ENCODE results near the gene IPPK.
"Not testable (repeated sequence)": the region's sequence is repeated elsewhere in the genome, so short reads cannot be mapped to it uniquely, and the experiment has no call there.

Gene IPPK

GRCh38 chr9:92612816-92613215 lies 57.1 kb downstream of the IPPK start:
- DNase-seq, result no peak

- no peak for DNase-seq
Measured at GRCh38 chr9:92612292-92612691, 57.6 kb downstream of the IPPK start.

- no peak for DNase-seq
Measured at GRCh38 chr9:92611621-92612285, 58.2 kb downstream of the IPPK start.

GRCh38 chr9:92610470-92611420 lies 59.2 kb downstream of the IPPK start:
- DNase-seq, result no peak

GRCh38 chr9:92608909-92609445 lies 61.0 kb downstream of the IPPK start:
- DNase-seq, result no peak

- DNase-seq, result no peak
Measured at GRCh38 chr9:92608241-92608908, 61.6 kb downstream of the IPPK start.

- no peak for DNase-seq
Measured at GRCh38 chr9:92607773-92608172, 62.2 kb downstream of the IPPK start.

- no peak for DNase-seq
Measured at GRCh38 chr9:92607088-92607487, 62.8 kb downstream of the IPPK start.

- no peak for DNase-seq
Measured at GRCh38 chr9:92605224-92605623, 64.7 kb downstream of the IPPK start.

GRCh38 chr9:92603990-92604389 lies 65.9 kb downstream of the IPPK start:
- no peak for DNase-seq

GRCh38 chr9:92603100-92603499 lies 66.8 kb downstream of the IPPK start:
- no peak for DNase-seq

GRCh38 chr9:92602413-92602812 lies 67.5 kb downstream of the IPPK start:
- no peak for DNase-seq

- DNase-seq, result no peak
Measured at GRCh38 chr9:92601451-92601850, 68.5 kb downstream of the IPPK start.

- DNase-seq, result no peak
Measured at GRCh38 chr9:92600462-92601261, 69.3 kb downstream of the IPPK start.

- no peak for DNase-seq
Measured at GRCh38 chr9:92599938-92600461, 69.9 kb downstream of the IPPK start.

- no peak for DNase-seq
Measured at GRCh38 chr9:92598382-92598781, 71.5 kb downstream of the IPPK start.

- no peak for DNase-seq
Measured at GRCh38 chr9:92595930-92596329, 74.0 kb downstream of the IPPK start.

GRCh38 chr9:92595075-92595474 lies 74.9 kb downstream of the IPPK start:
- not testable (repeated sequence) for DNase-seq

GRCh38 chr9:92592946-92593861 lies 76.7 kb downstream of the IPPK start:
- DNase-seq, result no peak

- no peak for DNase-seq
Measured at GRCh38 chr9:92592537-92592936, 77.4 kb downstream of the IPPK start.

- no peak for DNase-seq
Measured at GRCh38 chr9:92590377-92590776, 79.6 kb downstream of the IPPK start.
